NT2/D1 (cell line): ENCODE measurements around the gene NTHL1.

Experiments used
- YY1 ChIP-seq: IDR thresholded peaks from 2 replicates; pipeline ENCODE4 v1.6.1; 2011; ENCODE audit not compliant: insufficient read length, insufficient read depth
- ZNF274 ChIP-seq: IDR thresholded peaks from 2 replicates; pipeline ENCODE4 v1.6.1; 2011; ENCODE audit warnings: mild to moderate bottlenecking, low read depth, low read length

DNA sequence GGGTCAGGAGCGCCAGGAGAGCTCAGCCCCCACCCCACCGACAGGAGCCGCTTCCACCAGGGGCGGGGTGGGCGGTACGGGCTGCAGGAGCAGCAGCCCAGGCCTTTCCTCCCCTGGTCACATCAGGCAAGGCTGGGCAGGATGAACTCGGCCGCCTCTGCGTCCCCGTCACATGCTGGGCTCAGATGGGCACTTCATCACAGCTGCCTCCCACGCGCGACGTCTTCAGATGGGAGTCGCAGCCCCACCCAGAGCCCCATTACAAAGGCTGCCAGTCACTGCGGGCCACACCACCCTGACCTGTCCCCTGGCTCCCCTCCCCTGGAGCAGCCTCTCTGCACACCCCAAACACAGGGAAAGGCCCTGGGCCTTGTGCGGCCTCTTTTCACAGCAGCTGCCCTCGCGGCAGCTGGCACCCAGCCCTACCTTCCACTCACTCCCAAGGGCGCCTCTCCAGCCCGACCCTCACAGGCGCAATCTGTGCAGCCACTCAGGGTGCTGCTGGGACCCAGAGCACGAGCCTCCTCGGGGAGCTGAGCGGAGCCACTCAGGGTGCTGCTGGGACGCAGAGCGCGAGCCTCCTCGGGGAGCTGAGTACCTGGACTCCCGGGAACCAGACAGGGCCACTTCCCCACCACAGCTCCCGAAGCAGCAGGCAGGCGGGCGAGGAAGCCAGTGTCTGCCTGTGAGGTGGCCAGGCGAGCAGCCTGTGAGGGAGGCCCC lies 42.7 kb downstream of the NTHL1 start:
- no peak for TF ChIP-seq ZNF274
- TF ChIP-seq YY1, result no peak
